ENCODE data around the gene PLCE1. TPM values are rescaled to one million over a fixed set of nuclear protein-coding genes. Genes with fewer than 3 reads are reported as not detected.
"Not testable (repeated sequence)": the region's sequence is repeated elsewhere in the genome, so short reads cannot be mapped to it uniquely, and the experiment has no call there.

The PLCE1 gene
- total and polyA plus RNA-seq, 2 experiments from 2014 or later: 4.7 to 10.8 TPM

DNA sequence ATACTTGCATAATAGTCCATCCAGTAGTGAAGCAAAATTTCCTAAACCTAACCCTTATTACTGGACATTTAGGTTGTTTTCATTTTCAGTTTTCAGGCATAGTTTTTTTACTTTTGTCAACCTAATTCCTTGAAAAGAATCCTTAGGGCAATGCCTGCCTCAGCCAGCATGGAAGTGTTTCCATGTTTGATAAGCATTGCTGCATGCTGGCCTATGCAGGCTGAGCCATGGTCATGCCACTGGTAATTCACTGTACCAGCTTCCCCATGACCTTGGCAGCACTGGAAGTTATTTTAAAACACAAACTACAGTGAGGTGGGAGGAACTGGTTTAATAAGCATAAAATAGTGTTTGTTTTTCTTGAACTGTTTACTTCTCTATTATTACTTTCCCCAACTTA lies 27.8 kb upstream of the PLCE1 start:
- no peak for TF ChIP-seq EZH2phosphoT487 (IDR thresholded peaks at IDR 0.05; ENCODE audit: low read depth, severe bottlenecking, unreplicated experiment)
- no peak for TF ChIP-seq EZH2 (IDR thresholded peaks at IDR 0.05; ENCODE audit: borderline replicate concordance)
- TF ChIP-seq CTCF (IDR thresholded peaks at IDR 0.05; ENCODE audit: poor library complexity): no peak
- H3K4me3 ChIP-seq: no peak overlapping the region
- no peak overlapping the region for H2AFZ ChIP-seq
- H3K27ac ChIP-seq: no peak overlapping the region
- no peak for DNase-seq (ENCODE audit: low spot score)
- no peaks in the 10 kb centered on the region for H3K27me3 ChIP-seq
- no peaks in the 10 kb centered on the region for H4K20me1 ChIP-seq (ENCODE audit: insufficient read depth, poor library complexity, severe bottlenecking)
- H3K9me3 ChIP-seq (ENCODE audit: low read depth): no peaks in the 10 kb centered on the region
- no peaks in the 10 kb centered on the region for H3K9me2 ChIP-seq (replicated peaks; ENCODE audit: insufficient read depth)
- H3K79me2 ChIP-seq: no peaks in the 10 kb centered on the region
- H3K36me3 ChIP-seq (replicated peaks; ENCODE audit: insufficient read depth, low read depth): no peaks in the 10 kb centered on the region
- no peak overlapping the region for H3K4me2 ChIP-seq
- no peaks in the 10 kb centered on the region for H3K4me1 ChIP-seq (ENCODE audit: insufficient read depth)

DNA sequence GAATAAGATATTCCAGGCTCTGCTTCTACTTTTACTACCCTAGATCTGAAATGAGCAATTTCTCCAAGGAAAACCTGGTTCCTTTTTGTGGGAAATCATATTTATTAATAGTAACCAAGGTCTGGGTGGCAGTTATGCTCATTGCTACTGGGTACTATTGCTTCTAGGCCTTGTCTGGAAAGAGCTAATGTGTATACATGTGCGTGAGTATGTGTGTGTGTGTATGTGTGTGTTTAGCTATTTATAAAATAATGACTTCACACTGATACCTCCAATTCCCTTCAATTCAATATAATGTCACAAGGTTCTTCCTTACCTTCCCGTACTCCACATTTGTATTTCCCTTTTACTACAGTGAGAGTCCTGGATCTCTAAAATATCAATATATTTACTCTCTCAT lies 26.0 kb upstream of the PLCE1 start:
- H3K27me3 ChIP-seq: no peaks in the 10 kb centered on the region
- H3K4me1 ChIP-seq (ENCODE audit: insufficient read depth): no peaks in the 10 kb centered on the region
- TF ChIP-seq CTCF (IDR thresholded peaks at IDR 0.05; ENCODE audit: poor library complexity): no peak
- TF ChIP-seq EZH2 (IDR thresholded peaks at IDR 0.05; ENCODE audit: borderline replicate concordance): no peak
- TF ChIP-seq EZH2phosphoT487 (IDR thresholded peaks at IDR 0.05; ENCODE audit: low read depth, severe bottlenecking, unreplicated experiment): no peak
- H3K27ac ChIP-seq: no peak overlapping the region
- no peak overlapping the region for H2AFZ ChIP-seq
- no peaks in the 10 kb centered on the region for H4K20me1 ChIP-seq (ENCODE audit: insufficient read depth, poor library complexity, severe bottlenecking)
- H3K79me2 ChIP-seq: no peaks in the 10 kb centered on the region
- no peaks in the 10 kb centered on the region for H3K36me3 ChIP-seq (replicated peaks; ENCODE audit: insufficient read depth, low read depth)
- 98% methylated on average over 2 of the region's 2 CpGs for WGBS (ENCODE audit: low lambda C conversion rate, missing lambda C conversion rate)
- no peak overlapping the region for H3K4me3 ChIP-seq
- no peaks in the 10 kb centered on the region for H3K9me3 ChIP-seq (ENCODE audit: low read depth)
- H3K4me2 ChIP-seq: no peak overlapping the region
- H3K9me2 ChIP-seq (replicated peaks; ENCODE audit: insufficient read depth): no peaks in the 10 kb centered on the region
- no peak for DNase-seq (ENCODE audit: low spot score)

GRCh38 chr10:93968540-93968945 lies 25.2 kb upstream of the PLCE1 start:
- 96% methylated on average over 4 of the region's 4 CpGs for WGBS (ENCODE audit: low lambda C conversion rate, missing lambda C conversion rate)
- H3K9me3 ChIP-seq (ENCODE audit: low read depth): no peaks in the 10 kb centered on the region
- no peak overlapping the region for H3K27ac ChIP-seq
- TF ChIP-seq EZH2 (IDR thresholded peaks at IDR 0.05; ENCODE audit: borderline replicate concordance): no peak
- no peak for TF ChIP-seq CTCF (IDR thresholded peaks at IDR 0.05; ENCODE audit: poor library complexity)
- TF ChIP-seq EZH2phosphoT487 (IDR thresholded peaks at IDR 0.05; ENCODE audit: low read depth, severe bottlenecking, unreplicated experiment): no peak
- no peaks in the 10 kb centered on the region for H4K20me1 ChIP-seq (ENCODE audit: insufficient read depth, poor library complexity, severe bottlenecking)
- H3K27me3 ChIP-seq: no peaks in the 10 kb centered on the region
- H3K79me2 ChIP-seq: no peaks in the 10 kb centered on the region
- no peak overlapping the region for H3K4me3 ChIP-seq
- H2AFZ ChIP-seq: no peak overlapping the region
- no peak overlapping the region for H3K4me2 ChIP-seq
- no peaks in the 10 kb centered on the region for H3K4me1 ChIP-seq (ENCODE audit: insufficient read depth)
- no peak for DNase-seq (ENCODE audit: low spot score)
- H3K36me3 ChIP-seq (replicated peaks; ENCODE audit: insufficient read depth, low read depth): no peaks in the 10 kb centered on the region
- H3K9me2 ChIP-seq (replicated peaks; ENCODE audit: insufficient read depth): no peaks in the 10 kb centered on the region

DNA sequence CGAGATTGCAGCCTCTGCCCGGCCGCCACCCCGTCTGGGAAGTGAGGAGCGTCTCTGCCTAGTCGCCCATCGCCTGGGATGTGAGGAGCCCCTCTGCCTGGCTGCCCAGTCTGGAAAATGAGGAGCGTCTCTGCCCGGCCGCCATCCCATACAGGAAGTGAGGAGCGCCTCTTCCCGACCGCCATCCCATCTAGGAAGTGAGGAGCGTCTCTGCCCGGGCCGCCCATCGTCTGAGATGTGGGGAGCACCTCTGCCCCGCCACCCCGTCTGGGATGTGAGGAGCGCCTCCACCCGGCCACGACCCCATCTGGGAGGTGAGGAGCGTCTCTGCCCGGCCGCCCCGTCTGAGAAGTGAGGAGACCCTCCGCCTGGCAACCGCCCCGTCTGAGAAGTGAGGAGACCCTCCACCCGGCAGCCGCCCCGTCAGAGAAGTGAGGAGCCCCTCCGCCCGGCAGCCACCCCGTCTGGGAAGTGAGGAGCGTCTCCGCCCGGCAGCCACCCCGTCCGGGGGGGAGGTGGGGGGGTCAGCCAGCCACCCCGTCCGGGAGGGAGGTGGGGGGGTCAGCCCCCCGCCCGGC lies 23.2 kb upstream of the PLCE1 start:
- not testable (repeated sequence) for H4K20me1 ChIP-seq (ENCODE audit: insufficient read depth, poor library complexity, severe bottlenecking); H3K27ac ChIP-seq; H3K4me3 ChIP-seq; H3K4me1 ChIP-seq (ENCODE audit: insufficient read depth); H3K9me2 ChIP-seq (replicated peaks; ENCODE audit: insufficient read depth); DNase-seq (ENCODE audit: low spot score); H3K79me2 ChIP-seq; H3K36me3 ChIP-seq (replicated peaks; ENCODE audit: insufficient read depth, low read depth); H2AFZ ChIP-seq; H3K4me2 ChIP-seq; H3K9me3 ChIP-seq (ENCODE audit: low read depth); H3K27me3 ChIP-seq
- 97% methylated on average over 16 of the region's 44 CpGs for WGBS (ENCODE audit: low lambda C conversion rate, missing lambda C conversion rate)

Measured in hepatocyte (in vitro differentiated cells).